Measurements from ENCODE around the gene CCND3. TPM values are rescaled to one million over a fixed set of nuclear protein-coding genes. Genes with fewer than 3 reads are reported as not detected.

The CCND3 gene
- total and polyA plus RNA-seq, 2 experiments from 2014 or later = 19.7 to 30.9 TPM

- TF ChIP-seq, protein P1, sequence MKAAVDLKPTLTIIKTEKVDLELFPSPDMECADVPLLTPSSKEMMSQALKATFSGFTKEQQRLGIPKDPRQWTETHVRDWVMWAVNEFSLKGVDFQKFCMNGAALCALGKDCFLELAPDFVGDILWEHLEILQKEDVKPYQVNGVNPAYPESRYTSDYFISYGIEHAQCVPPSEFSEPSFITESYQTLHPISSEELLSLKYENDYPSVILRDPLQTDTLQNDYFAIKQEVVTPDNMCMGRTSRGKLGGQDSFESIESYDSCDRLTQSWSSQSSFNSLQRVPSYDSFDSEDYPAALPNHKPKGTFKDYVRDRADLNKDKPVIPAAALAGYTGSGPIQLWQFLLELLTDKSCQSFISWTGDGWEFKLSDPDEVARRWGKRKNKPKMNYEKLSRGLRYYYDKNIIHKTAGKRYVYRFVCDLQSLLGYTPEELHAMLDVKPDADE (IDR thresholded peaks at IDR 0.05) = no peak
Observed at GRCh38 chr6:41896281-41896680, 45.3 kb downstream of the CCND3 start (continued).

GRCh38 chr6:41895300-41896233, 46.0 kb downstream of the CCND3 start, which contains the start of gene USP49:
USP49 (minus strand) TSS chr6:41895375; CDS start chr6:41806983, 88,392 bp downstream.
- H3K4me3 Mint-ChIP-seq = no peak within 1 kb of the TSS; the same call in 2 of the 3 replicates
- H3K79me2 ChIP-seq (replicated peaks; ENCODE audit: insufficient read depth) = peaks cover 31% of the 10 kb centered on the region
- H2AFZ ChIP-seq = peak within 1 kb of the TSS; percentile 83; the same call in 1 of the 2 replicates
- H3K36me3 Mint-ChIP-seq (ENCODE audit: low read depth) = no peaks in the 10 kb centered on the region
- H3K27me3 Mint-ChIP-seq (ENCODE audit: insufficient read depth, low read depth, poor library complexity) = no peaks in the 10 kb centered on the region
- no peaks in the 10 kb centered on the region for H4K20me1 ChIP-seq (replicated peaks; ENCODE audit: insufficient read depth)
- peak; percentile 98 for DNase-seq (ENCODE audit: low spot score)
- peaks cover 14% of the 10 kb centered on the region; the same call in 2 of the 3 replicates for H3K4me1 Mint-ChIP-seq
- no peaks in the 10 kb centered on the region for H3K9me3 Mint-ChIP-seq
- H3K4me2 ChIP-seq = peak within 1 kb of the TSS; percentile 98
- H3F3A ChIP-seq (replicated peaks; ENCODE audit: low read depth) = peaks cover 7% of the 10 kb centered on the region; the same call in 1 of the 2 replicates
- peak within 1 kb of the TSS; percentile 98 for H3K27ac Mint-ChIP-seq
- peak within 1 kb of the TSS; percentile 94 for H3K27ac ChIP-seq (ENCODE audit: low read depth)
- peak within 1 kb of the TSS; percentile 58 for H3K4me3 ChIP-seq
- peak; percentile 83 for ATAC-seq
- no peaks in the 10 kb centered on the region for H3K27me3 ChIP-seq (ENCODE audit: insufficient read depth)
- H3K4me1 ChIP-seq (ENCODE audit: insufficient read depth) = peaks cover 26% of the 10 kb centered on the region
- TF ChIP-seq, protein P2, sequence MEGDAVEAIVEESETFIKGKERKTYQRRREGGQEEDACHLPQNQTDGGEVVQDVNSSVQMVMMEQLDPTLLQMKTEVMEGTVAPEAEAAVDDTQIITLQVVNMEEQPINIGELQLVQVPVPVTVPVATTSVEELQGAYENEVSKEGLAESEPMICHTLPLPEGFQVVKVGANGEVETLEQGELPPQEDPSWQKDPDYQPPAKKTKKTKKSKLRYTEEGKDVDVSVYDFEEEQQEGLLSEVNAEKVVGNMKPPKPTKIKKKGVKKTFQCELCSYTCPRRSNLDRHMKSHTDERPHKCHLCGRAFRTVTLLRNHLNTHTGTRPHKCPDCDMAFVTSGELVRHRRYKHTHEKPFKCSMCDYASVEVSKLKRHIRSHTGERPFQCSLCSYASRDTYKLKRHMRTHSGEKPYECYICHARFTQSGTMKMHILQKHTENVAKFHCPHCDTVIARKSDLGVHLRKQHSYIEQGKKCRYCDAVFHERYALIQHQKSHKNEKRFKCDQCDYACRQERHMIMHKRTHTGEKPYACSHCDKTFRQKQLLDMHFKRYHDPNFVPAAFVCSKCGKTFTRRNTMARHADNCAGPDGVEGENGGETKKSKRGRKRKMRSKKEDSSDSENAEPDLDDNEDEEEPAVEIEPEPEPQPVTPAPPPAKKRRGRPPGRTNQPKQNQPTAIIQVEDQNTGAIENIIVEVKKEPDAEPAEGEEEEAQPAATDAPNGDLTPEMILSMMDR (conservative IDR thresholded peaks at IDR 0.05; ENCODE audit: low read depth in 2 of 2) = no peak
- TF ChIP-seq REST (IDR thresholded peaks at IDR 0.05; ENCODE audit: unreplicated experiment) = no peak
- TF ChIP-seq, protein P3, sequence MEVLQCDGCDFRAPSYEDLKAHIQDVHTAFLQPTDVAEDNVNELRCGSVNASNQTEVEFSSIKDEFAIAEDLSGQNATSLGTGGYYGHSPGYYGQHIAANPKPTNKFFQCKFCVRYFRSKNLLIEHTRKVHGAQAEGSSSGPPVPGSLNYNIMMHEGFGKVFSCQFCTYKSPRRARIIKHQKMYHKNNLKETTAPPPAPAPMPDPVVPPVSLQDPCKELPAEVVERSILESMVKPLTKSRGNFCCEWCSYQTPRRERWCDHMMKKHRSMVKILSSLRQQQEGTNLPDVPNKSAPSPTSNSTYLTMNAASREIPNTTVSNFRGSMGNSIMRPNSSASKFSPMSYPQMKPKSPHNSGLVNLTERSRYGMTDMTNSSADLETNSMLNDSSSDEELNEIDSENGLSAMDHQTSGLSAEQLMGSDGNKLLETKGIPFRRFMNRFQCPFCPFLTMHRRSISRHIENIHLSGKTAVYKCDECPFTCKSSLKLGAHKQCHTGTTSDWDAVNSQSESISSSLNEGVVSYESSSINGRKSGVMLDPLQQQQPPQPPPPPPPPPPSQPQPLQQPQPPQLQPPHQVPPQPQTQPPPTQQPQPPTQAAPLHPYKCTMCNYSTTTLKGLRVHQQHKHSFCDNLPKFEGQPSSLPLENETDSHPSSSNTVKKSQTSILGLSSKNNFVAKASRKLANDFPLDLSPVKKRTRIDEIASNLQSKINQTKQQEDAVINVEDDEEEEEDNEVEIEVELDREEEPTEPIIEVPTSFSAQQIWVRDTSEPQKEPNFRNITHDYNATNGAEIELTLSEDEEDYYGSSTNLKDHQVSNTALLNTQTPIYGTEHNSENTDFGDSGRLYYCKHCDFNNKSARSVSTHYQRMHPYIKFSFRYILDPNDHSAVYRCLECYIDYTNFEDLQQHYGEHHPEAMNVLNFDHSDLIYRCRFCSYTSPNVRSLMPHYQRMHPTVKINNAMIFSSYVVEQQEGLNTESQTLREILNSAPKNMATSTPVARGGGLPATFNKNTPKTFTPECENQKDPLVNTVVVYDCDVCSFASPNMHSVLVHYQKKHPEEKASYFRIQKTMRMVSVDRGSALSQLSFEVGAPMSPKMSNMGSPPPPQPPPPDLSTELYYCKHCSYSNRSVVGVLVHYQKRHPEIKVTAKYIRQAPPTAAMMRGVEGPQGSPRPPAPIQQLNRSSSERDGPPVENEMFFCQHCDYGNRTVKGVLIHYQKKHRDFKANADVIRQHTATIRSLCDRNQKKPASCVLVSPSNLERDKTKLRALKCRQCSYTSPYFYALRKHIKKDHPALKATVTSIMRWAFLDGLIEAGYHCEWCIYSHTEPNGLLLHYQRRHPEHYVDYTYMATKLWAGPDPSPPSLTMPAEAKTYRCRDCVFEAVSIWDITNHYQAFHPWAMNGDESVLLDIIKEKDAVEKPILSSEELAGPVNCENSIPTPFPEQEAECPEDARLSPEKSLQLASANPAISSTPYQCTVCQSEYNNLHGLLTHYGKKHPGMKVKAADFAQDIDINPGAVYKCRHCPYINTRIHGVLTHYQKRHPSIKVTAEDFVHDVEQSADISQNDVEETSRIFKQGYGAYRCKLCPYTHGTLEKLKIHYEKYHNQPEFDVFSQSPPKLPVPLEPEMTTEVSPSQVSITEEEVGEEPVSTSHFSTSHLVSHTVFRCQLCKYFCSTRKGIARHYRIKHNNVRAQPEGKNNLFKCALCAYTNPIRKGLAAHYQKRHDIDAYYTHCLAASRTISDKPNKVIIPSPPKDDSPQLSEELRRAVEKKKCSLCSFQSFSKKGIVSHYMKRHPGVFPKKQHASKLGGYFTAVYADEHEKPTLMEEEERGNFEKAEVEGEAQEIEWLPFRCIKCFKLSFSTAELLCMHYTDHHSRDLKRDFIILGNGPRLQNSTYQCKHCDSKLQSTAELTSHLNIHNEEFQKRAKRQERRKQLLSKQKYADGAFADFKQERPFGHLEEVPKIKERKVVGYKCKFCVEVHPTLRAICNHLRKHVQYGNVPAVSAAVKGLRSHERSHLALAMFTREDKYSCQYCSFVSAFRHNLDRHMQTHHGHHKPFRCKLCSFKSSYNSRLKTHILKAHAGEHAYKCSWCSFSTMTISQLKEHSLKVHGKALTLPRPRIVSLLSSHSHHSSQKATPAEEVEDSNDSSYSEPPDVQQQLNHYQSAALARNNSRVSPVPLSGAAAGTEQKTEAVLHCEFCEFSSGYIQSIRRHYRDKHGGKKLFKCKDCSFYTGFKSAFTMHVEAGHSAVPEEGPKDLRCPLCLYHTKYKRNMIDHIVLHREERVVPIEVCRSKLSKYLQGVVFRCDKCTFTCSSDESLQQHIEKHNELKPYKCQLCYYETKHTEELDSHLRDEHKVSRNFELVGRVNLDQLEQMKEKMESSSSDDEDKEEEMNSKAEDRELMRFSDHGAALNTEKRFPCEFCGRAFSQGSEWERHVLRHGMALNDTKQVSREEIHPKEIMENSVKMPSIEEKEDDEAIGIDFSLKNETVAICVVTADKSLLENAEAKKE (CRISPR knock-in tag; IDR thresholded peaks at IDR 0.05) = no peak
- TF ChIP-seq POLR2AphosphoS5 (IDR thresholded peaks at IDR 0.05; ENCODE audit: low read depth) = peak; percentile 41
- TF ChIP-seq CREB1 (CRISPR knock-in tag; IDR thresholded peaks at IDR 0.05; ENCODE audit: low read depth) = peak; percentile 80
- no peaks in the 10 kb centered on the region for H3K9me2 ChIP-seq (ENCODE audit: insufficient read depth)
- no peaks in the 10 kb centered on the region; the same call in 1 of the 2 replicates for H3K36me3 ChIP-seq (ENCODE audit: insufficient read depth)
